Measurements from ENCODE around the gene ARHGEF10L.

DNA sequence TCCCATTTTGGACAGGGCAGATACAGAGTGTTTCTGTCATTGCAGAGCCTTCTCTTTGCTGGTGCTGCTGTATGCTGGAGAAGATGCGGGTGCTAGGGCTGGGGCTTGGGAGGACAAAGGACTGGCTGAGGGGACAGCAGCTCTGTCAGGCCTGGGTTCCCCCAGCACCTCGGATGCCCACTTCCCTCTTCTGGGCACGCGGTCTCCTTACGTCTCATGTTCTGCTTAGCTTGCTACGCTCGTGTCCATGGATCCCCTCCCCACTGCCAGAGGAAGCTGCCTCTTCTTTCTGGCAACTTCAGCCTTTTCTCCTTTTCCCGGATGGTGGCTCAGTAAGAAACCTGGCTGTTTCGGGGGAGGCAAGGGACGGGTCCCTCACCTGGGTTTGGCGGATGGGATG is 75.7 kb downstream of the ARHGEF10L start:
- TF ChIP-seq, protein P1, sequence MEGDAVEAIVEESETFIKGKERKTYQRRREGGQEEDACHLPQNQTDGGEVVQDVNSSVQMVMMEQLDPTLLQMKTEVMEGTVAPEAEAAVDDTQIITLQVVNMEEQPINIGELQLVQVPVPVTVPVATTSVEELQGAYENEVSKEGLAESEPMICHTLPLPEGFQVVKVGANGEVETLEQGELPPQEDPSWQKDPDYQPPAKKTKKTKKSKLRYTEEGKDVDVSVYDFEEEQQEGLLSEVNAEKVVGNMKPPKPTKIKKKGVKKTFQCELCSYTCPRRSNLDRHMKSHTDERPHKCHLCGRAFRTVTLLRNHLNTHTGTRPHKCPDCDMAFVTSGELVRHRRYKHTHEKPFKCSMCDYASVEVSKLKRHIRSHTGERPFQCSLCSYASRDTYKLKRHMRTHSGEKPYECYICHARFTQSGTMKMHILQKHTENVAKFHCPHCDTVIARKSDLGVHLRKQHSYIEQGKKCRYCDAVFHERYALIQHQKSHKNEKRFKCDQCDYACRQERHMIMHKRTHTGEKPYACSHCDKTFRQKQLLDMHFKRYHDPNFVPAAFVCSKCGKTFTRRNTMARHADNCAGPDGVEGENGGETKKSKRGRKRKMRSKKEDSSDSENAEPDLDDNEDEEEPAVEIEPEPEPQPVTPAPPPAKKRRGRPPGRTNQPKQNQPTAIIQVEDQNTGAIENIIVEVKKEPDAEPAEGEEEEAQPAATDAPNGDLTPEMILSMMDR (IDR thresholded peaks at IDR 0.05) = no peak
- TF ChIP-seq POLR2AphosphoS5 (IDR thresholded peaks at IDR 0.05) (no peak), EP300 (IDR thresholded peaks at IDR 0.05) (no peak)
